DND-41 (cell line): ENCODE measurements around the gene CDX1.
A peak's percentile ranks its signal among the peaks of the same experiment; 100 is the strongest.

ENCODE experiments used
- ATAC-seq: fragments of 200-7000 bp; cut with Tn5 transposase; 3 replicates; pipeline ENCODE4 v1.9.1; 2021; ENCODE audit warnings: low read depth; ENCODE audit not compliant: insufficient read depth
- DNase-seq: peaks from one replicate; pipeline ENCODE4 v3.0.0-alpha.2; 2020
- H2AFZ ChIP-seq: 2 replicates; pipeline ENCODE4 v1.6.0; 2012; ENCODE audit warnings: low read depth, low read length
- H3K27ac ChIP-seq: 2 replicates; pipeline ENCODE4 v1.5.1; 2012; ENCODE audit warnings: low read length, inconsistent platforms
- H3K27me3 ChIP-seq: fragments of 200-600 bp; sonication (generic); 2 replicates; pipeline ENCODE4 v1.6.0; 2012; ENCODE audit warnings: low read length, mild to moderate bottlenecking, inconsistent platforms; ENCODE audit not compliant: insufficient read depth, poor library complexity
- H3K36me3 ChIP-seq: 2 replicates; pipeline ENCODE4 v1.5.1; 2012; ENCODE audit warnings: low read length, inconsistent platforms; ENCODE audit not compliant: insufficient read depth
- H3K4me1 ChIP-seq: 2 replicates; pipeline ENCODE4 v1.5.1; 2012; ENCODE audit warnings: mild to moderate bottlenecking, low read length; ENCODE audit not compliant: insufficient read depth
- H3K4me2 ChIP-seq: 2 replicates; pipeline ENCODE4 v1.6.0; 2012; ENCODE audit warnings: mild to moderate bottlenecking, moderate library complexity, low read length, inconsistent platforms; ENCODE audit not compliant: insufficient read depth
- H3K4me3 ChIP-seq, 2 experiments: fragments of 200-600 bp in 1 of 2; shearing (Covaris generic) in 1 of 2; 2 replicates each; pipeline ENCODE4 v1.5.1; 2012 to 2016; ENCODE audit warnings: inconsistent platforms in 2 of 2, low read length in 2 of 2, mild to moderate bottlenecking in 2 of 2, low read depth in 1 of 2, moderate library complexity in 1 of 2
- H3K79me2 ChIP-seq: 2 replicates; pipeline ENCODE4 v1.6.0; 2012; ENCODE audit warnings: low read length, inconsistent platforms; ENCODE audit not compliant: insufficient read depth
- H3K9ac ChIP-seq: 2 replicates; pipeline ENCODE4 v1.6.0; 2012; ENCODE audit warnings: low read depth, mild to moderate bottlenecking, inconsistent platforms, low read length, moderate library complexity
- H3K9me3 ChIP-seq: 2 replicates; pipeline ENCODE4 v1.5.1; 2012; ENCODE audit warnings: low read length, moderate library complexity, mild to moderate bottlenecking, inconsistent platforms; ENCODE audit not compliant: insufficient read depth, severe bottlenecking
- H4K20me1 ChIP-seq: 2 replicates; pipeline ENCODE4 v1.6.0; 2012; ENCODE audit warnings: low read length; ENCODE audit not compliant: insufficient read depth
- CTCF ChIP-seq: IDR thresholded peaks from 2 replicates; pipeline ENCODE4 v1.5.1; 2012; ENCODE audit warnings: borderline replicate concordance, low read length, moderate library complexity, mild to moderate bottlenecking; ENCODE audit not compliant: poor library complexity, severe bottlenecking; ENCODE audit errors: extremely low read depth
- EZH2 ChIP-seq: IDR thresholded peaks from 3 replicates; pipeline ENCODE4 v1.6.1; 2012; ENCODE audit warnings: borderline replicate concordance, low read depth, mild to moderate bottlenecking, moderate library complexity, low read length, inconsistent platforms; ENCODE audit not compliant: severe bottlenecking

CDX1 gene

DNA sequence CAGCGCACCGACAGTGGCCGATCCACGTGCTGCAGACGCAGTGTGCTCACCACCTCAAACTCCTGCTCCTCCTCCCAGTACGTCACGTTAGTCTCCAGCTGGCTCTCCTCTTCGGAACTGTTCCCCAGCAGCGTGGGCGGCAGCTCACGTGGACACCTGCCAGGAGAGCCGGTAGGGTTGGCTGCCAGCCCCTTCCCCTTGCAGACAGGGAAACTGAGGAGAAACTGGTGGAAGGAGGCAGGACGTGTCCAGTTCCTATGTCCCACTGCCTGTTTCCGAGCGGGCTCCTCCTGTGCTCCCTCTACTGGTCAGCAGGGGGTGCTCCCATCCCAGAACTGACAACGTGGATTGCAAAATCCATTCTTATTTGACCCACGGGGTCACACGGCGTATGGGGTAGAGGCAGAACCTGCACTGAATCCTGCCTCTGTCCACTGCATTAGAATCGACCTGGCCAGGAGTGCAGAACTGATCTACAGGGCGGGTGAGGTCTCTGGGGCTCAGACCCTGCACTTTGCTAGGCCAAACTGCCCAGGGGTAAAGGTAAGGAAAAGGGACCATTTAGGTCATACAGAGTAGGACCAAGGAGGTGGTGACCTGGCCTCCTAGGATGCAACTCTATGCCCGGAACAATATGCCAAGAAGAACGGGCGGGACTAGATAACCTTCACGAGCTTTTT is 36.6 kb upstream of the CDX1 start:
- TF ChIP-seq EZH2 (no peak), CTCF (peak; percentile 87)
- H3K79me2 ChIP-seq: no peaks in the 10 kb centered on the region
- H3K4me2 ChIP-seq: no peak overlapping the region
- H3K27ac ChIP-seq: no peak overlapping the region
- H3K4me1 ChIP-seq: no peaks in the 10 kb centered on the region
- no peak overlapping the region for H2AFZ ChIP-seq
- no peak overlapping the region for H3K4me3 ChIP-seq
- no peak overlapping the region for H3K9ac ChIP-seq
- no peaks in the 10 kb centered on the region for H3K9me3 ChIP-seq
- H4K20me1 ChIP-seq: no peaks in the 10 kb centered on the region
- ATAC-seq: peak; percentile 81
- no peaks in the 10 kb centered on the region; the same call in 1 of the 2 replicates for H3K36me3 ChIP-seq
- peak; percentile 53 for DNase-seq
- no peaks in the 10 kb centered on the region for H3K27me3 ChIP-seq

DNA sequence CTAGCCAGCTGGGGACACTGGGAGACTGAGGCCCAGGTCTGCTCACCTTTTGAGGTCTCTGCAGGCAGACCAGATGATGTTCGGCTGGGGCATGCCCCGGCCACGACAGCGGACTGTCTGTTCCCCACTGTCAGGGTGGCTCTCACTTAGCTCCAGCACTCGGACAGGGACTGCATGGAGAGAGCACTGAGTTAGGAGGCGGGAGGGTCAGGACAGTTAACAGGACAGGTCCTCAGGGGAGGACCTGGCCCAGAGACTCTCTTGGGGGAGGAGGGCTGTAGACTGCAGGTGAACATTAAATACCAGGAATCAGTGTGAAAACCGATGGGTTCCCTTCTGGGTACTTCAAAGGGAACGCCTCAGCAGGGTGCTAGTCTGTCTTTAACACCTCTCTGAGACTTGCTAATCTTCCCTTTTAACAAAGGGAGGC is 36.1 kb upstream of the CDX1 start:
- Histone ChIP-seq H4K20me1 (0 out of 2 replicates have a peak, but pooled peaks cover under 1% of the 10 kb centered on the region), H3K36me3 (no peaks in the 10 kb centered on the region; the same call in 1 of the 2 replicates), H3K4me2 (no peak overlapping the region), H3K27me3 (no peaks in the 10 kb centered on the region), H3K79me2 (no peaks in the 10 kb centered on the region), H3K4me1 (no peaks in the 10 kb centered on the region), H2AFZ (no peak overlapping the region), H3K27ac (no peak overlapping the region), H3K9ac (no peak overlapping the region), H3K4me3 (no peak overlapping the region), H3K9me3 (no peaks in the 10 kb centered on the region)
- TF ChIP-seq CTCF (no peak), EZH2 (no peak)
- 0 out of 3 replicates have a peak, but pooled peaks have one; percentile 20 for ATAC-seq
- no peak for DNase-seq

DNA sequence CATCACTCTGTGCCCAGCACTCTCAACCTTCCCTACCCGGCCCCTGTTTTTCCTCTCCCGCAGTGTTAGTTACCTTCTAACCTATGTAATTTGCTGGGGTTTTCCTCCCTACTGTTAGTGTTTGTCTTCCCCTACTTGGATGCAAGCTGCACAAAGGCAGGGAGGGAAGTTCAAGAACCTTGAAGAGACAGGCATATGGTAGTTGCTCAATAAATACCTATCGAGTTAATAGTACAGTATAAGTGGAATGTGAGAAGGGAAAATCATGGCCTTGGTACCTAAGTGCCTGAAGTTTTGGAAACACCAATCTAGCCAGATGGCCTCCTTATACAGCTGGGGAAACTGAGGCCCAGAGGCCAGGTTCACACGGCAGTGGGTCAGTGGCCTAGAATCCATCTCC is 35.1 kb upstream of the CDX1 start:
- H3K27ac ChIP-seq: no peak overlapping the region
- no peaks in the 10 kb centered on the region for H3K4me1 ChIP-seq
- TF ChIP-seq EZH2: no peak
- no peak for TF ChIP-seq CTCF
- H3K4me2 ChIP-seq: no peak overlapping the region
- no peaks in the 10 kb centered on the region; the same call in 1 of the 2 replicates for H3K36me3 ChIP-seq
- no peak overlapping the region for H2AFZ ChIP-seq
- no peak overlapping the region for H3K4me3 ChIP-seq
- H3K9me3 ChIP-seq: no peaks in the 10 kb centered on the region
- H3K27me3 ChIP-seq: no peaks in the 10 kb centered on the region
- DNase-seq: no peak
- no peaks in the 10 kb centered on the region for H3K79me2 ChIP-seq
- H3K9ac ChIP-seq: no peak overlapping the region
- H4K20me1 ChIP-seq: 0 out of 2 replicates have a peak, but pooled peaks cover 5% of the 10 kb centered on the region
- no peak for ATAC-seq
